ENCODE data around the gene ANKRD13D.
A peak's percentile ranks its signal among the peaks of the same experiment; 100 is the strongest.
"Not testable (repeated sequence)": the region's sequence is repeated elsewhere in the genome, so short reads cannot be mapped to it uniquely, and the experiment has no call there.

ANKRD13D gene

GRCh38 chr11:67289226-67289650 is at the start of gene ANKRD13D:
TSS of gene ANKRD13D (plus strand) at chr11:67289303. CDS start at chr11:67289461, 158 bp downstream.
- DNase-seq: no peak

DNA sequence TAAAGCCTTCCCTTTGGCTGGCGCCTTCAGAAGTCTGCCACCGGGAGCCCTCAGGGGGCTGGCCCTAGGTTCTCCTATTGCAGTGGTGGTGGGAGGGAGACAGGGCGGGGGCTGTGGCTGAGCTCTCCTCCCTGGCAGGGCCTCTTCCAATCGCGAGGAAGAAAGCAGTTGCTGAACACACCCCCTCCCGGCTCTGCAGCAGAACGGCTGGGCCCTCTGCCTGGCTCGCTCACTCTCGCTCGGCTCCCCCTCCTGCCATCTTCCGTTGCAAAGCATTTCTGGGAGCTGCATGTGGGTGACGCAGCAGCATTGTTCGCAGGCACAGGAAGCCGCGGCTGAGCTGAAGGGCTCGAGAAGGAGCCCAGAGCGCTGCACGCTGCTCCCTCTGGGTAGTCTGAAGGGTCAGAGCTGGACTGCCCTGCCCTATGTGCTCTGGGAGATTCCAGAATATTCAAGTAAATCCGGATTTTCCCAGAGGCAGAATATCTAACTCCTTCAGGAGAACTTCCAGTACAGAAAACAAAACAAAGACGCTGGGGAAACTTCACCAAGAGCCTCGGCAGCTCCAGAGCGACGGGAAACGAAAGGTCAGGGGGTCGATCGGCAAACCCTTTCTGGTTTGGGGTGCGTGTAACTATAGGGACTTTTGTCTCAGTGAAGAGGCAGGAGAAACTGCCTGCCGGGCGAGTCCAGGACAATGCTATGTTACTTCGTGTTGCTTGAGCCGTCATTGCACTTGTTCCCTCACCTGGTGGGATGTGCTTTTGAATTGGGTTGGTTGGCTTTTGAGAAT is 49.1 kb upstream of the ANKRD13D start:
- DNase-seq: peak; percentile 87

- DNase-seq: peak; percentile 23
These were observed 48.3 kb upstream of the ANKRD13D start for GRCh38 chr11:67240576-67241389.

- no peak for DNase-seq
These were observed 46.6 kb upstream of the ANKRD13D start for GRCh38 chr11:67242548-67242947.

DNA sequence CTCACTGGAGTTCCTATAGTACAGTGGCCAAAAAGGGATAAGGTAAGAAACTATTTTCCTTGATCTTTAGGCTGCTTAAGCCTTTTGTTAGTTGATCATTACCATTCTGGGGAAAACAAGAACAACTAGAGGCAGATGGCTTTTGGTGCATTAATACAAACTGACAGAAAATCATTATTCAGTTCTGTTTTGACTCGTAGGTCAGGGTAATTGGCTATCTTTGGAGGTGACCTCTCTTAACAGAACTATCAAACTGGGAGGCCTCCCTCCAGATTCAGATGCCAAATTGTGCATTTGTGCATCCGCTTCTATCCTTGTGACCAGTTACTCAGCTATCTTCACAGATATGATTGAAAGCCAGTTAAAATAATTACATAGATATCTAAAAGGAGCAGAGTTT is 46.1 kb upstream of the ANKRD13D start:
- DNase-seq: no peak

DNA sequence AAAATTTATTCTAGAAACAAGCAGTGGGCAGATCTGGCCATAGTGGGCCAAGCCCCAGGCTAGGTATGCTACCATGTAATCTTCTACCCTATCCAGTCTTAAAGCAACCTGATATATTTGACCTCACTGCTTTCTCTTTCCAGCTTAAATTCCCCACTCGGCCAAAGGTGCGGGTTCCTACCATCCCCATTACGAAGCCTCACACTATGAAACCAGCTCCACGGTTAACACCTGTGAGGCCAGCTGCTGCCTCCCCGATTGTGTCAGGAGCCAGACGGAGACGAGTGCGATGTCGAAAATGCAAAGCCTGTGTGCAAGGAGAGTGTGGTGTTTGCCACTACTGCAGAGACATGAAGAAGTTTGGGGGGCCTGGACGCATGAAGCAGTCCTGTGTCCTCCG is 44.1 kb upstream of the ANKRD13D start:
- no peak for DNase-seq

- DNase-seq: no peak
These were observed 41.1 kb upstream of the ANKRD13D start for GRCh38 chr11:67247946-67248550.

GRCh38 chr11:67248653-67249052 is 40.5 kb upstream of the ANKRD13D start:
- DNase-seq: peak; percentile 15

GRCh38 chr11:67250059-67251043 is 38.8 kb upstream of the ANKRD13D start:
- no peak for DNase-seq

- DNase-seq: no peak
These were observed 37.3 kb upstream of the ANKRD13D start for GRCh38 chr11:67251841-67252240.

DNA sequence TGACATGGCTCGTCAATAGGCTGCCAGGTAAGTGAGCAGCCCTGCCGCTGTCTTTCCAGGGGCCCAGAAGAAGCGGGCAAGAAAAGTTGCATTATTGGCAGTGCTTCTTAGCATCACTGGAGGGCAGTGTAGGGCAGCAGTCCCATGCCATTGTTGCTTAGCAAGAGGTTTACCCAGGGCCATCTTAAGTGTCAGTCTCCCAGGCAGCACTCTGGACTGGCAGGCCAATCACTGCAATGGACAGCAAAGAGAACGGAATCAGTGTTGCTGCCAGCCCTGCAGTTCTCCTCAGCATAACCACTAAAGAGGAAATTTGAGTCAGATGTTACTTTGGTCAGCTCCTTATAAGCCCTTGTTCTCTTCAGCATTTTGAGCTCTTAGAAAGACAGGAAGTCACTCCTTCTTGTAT is 36.3 kb upstream of the ANKRD13D start:
- DNase-seq: no peak

- no peak for DNase-seq
These were observed 35.1 kb upstream of the ANKRD13D start for GRCh38 chr11:67253872-67254624.

- no peak for DNase-seq
These were observed 34.3 kb upstream of the ANKRD13D start for GRCh38 chr11:67254798-67255197.

DNA sequence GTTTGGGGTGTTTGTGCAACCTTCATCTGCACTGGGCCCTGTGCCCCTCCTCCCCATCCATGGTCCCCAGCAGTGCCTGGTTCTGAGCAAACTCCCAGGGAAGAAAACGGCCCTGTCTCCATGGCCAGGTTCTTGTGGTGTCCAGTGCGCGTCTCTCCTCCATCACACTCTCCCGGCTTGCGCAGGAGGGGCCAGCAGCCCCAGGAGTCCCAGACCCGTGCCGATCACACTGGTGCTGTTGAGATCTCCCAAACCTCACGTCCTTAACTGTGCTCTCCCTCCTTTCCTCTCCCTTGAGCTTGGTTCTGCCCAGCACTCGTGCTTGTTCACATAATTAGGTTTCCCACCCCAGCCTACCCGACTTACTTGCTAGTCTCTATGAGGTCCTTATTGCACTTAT is 33.8 kb upstream of the ANKRD13D start:
- no peak for DNase-seq

- no peak for DNase-seq
These were observed 33.2 kb upstream of the ANKRD13D start for GRCh38 chr11:67255864-67256263.

DNA sequence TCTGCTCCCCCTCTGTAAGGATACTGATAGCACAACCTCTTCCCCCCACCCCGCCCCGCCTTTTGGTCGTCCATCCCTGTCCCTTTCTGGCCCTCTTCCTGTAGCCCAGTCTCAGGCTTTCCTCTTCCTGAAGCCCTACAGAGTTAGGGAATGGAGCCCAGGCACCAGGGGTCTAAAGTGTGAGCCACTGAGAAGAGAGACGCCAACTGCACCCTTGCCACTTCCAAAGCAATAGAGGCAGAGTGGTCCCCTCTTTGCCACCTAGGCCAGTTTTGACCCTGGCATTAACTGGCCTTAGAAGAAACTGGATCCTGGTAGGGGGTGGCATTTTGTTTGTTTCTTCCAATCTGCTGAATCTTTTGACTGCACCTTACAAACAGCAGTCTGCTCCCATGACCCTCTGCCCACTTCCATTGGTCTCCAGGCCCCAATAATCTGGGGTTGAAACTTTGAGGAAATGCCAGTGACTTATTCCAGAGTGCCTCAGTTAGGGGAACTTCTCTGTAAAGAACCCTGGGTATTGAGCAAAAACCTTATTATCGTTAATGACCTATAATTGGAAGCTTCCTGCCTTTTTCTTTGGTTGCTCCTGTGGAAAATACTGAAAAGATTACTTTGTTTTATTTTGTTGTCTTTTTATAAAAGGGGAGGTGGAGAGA is 32.5 kb upstream of the ANKRD13D start:
- DNase-seq: no peak

GRCh38 chr11:67260406-67260805 is 28.7 kb upstream of the ANKRD13D start:
- no peak for DNase-seq

DNA sequence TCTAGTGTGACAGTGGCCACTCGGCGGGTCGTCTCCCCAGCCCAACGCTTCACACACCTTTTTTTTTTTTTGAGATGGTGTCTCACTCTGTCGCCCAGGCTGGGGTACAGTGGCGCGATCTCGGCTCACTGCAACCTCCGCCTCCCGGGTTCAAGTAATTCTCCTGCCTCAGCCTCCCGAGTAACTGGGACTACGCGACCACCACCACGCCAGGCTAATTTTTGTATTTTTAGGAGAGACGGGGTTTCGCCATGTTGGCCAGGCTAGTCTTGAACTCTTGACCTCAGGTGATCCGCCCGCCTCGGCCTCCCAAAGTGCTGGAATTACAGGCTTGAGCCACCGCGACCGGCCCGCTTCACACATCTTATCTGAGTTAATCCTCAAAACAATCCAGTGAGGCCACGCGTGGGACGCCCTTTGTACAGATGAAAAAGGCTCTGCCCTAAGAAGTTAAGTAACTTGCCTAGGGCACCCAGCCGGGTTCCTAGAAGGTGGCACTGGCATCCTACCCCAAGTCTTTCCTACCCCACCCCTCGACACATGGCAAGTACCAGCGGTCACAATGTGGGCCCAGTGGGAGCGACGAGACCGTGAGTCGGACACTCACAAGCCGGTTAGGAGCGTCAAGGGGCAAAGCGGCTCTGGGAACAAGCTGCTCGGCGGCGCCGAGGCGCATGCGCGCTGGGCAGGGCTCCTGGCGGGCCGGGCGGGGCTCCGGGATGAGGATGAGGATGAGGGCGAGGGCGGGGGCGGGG is 28.0 kb upstream of the ANKRD13D start:
- DNase-seq: not testable (repeated sequence)

DNA sequence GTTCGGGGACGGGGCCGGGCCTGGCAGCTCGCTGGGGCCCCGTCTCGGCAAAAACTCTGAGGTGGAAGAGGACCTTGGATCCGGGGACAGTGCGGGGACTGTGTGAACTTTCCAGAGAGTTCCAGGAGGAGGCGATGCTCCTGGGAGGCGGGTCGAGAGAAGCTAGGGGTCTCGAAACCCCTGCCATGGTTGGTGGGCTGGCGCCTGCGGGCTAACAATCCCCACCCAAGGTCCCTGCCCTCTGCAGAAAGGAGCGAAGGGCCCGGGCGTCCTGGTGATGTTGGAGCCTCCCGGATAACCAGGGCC is 27.5 kb upstream of the ANKRD13D start:
- DNase-seq: no peak

DNA sequence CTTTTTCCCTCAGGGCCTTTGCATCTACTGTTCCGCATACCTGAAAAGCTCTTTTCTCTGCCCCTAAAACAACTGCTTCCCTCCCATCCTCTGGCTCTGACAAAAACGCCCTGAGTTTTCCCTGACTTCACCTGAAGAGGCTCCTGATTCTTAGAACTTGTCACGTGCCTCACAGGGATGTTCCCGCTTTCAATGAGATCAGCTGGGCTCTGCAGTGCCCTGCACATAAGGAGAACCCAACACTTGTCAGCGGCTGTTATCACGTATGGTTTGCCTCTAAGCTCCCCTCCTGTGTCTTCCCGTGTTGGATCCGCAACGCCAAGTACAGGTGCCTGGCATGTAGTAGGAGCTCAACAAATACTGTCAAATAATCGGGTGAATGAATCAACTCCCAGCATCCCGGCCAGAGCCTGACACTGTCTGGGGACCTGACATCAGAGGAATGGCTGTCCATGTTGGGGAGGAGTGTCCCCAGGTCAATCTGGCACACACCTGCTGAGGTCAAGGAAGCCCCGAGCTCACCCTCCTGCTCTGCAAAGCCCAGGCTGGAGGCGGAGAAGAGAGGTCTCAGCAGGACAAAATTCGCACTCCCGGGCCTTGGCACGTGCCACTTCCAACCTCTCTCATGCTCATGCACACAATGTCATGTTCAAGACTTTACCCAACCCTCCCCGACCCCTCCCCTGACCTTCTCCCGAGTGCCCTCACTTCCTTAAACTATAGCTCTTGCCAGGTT is 27.0 kb upstream of the ANKRD13D start:
- no peak for DNase-seq

All from GOT3 (cell line).